ENCODE results near the gene ALLC.

ALLC gene

GRCh38 chr2:3718679-3719078 is 60.7 kb downstream of the ALLC start:
- no peak for TF ChIP-seq RAD21 (IDR thresholded peaks at IDR 0.05; ENCODE audit: low read depth)

DNA sequence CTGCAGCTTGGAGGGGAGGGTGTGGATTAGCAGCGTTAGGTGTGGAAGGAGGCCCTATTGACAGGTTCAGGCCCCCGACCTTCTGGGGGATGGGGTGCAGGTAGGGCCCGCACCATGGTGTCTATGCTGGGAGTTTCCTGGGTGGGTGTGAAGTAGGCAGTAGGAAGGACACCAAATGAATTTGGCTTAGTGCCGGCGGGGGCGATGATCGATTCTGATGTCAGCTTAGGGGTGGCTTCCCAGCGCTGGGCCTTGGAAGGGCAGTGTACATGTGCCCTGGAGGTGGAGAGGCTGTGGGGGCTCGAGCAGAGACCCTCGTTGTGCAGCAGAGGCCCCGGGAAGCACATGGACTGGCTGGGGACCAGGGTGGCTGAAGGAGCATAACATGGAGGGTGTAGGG is 67.0 kb downstream of the ALLC start:
- TF ChIP-seq EP300 (IDR thresholded peaks at IDR 0.05; ENCODE audit: borderline replicate concordance) (no peak), TEAD4 (IDR thresholded peaks at IDR 0.05) (no peak), ZBTB7A (IDR thresholded peaks at IDR 0.05; ENCODE audit: low read depth) (no peak), RAD21 (IDR thresholded peaks at IDR 0.05; ENCODE audit: low read depth) (no peak), TCF12 (IDR thresholded peaks at IDR 0.05; ENCODE audit: low read depth) (no peak), EGR1 (IDR thresholded peaks at IDR 0.05) (no peak), CREB1 (IDR thresholded peaks at IDR 0.05; ENCODE audit: low read depth) (no peak), TAF1 (IDR thresholded peaks at IDR 0.05; ENCODE audit: low read depth) (no peak), CEBPB (IDR thresholded peaks at IDR 0.05) (no peak), USF1 (IDR thresholded peaks at IDR 0.05) (no peak), NFIC (IDR thresholded peaks at IDR 0.05) (no peak), YY1 (IDR thresholded peaks at IDR 0.05; ENCODE audit: low read depth) (no peak), FOXM1 (IDR thresholded peaks at IDR 0.05; ENCODE audit: borderline replicate concordance, low read depth) (no peak)
- TF ChIP-seq, protein P1, sequence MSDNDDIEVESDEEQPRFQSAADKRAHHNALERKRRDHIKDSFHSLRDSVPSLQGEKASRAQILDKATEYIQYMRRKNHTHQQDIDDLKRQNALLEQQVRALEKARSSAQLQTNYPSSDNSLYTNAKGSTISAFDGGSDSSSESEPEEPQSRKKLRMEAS (IDR thresholded peaks at IDR 0.05), result no peak
- TF ChIP-seq, protein P2, sequence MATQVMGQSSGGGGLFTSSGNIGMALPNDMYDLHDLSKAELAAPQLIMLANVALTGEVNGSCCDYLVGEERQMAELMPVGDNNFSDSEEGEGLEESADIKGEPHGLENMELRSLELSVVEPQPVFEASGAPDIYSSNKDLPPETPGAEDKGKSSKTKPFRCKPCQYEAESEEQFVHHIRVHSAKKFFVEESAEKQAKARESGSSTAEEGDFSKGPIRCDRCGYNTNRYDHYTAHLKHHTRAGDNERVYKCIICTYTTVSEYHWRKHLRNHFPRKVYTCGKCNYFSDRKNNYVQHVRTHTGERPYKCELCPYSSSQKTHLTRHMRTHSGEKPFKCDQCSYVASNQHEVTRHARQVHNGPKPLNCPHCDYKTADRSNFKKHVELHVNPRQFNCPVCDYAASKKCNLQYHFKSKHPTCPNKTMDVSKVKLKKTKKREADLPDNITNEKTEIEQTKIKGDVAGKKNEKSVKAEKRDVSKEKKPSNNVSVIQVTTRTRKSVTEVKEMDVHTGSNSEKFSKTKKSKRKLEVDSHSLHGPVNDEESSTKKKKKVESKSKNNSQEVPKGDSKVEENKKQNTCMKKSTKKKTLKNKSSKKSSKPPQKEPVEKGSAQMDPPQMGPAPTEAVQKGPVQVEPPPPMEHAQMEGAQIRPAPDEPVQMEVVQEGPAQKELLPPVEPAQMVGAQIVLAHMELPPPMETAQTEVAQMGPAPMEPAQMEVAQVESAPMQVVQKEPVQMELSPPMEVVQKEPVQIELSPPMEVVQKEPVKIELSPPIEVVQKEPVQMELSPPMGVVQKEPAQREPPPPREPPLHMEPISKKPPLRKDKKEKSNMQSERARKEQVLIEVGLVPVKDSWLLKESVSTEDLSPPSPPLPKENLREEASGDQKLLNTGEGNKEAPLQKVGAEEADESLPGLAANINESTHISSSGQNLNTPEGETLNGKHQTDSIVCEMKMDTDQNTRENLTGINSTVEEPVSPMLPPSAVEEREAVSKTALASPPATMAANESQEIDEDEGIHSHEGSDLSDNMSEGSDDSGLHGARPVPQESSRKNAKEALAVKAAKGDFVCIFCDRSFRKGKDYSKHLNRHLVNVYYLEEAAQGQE (IDR thresholded peaks at IDR 0.05; ENCODE audit: low read depth), result no peak

- TF ChIP-seq EP300 (IDR thresholded peaks at IDR 0.05; ENCODE audit: borderline replicate concordance) (no peak), CREB1 (IDR thresholded peaks at IDR 0.05; ENCODE audit: low read depth) (no peak)
- TF ChIP-seq, protein P1 (IDR thresholded peaks at IDR 0.05), result no peak
Observed at GRCh38 chr2:3725458-3726250, 67.7 kb downstream of the ALLC start.

- TF ChIP-seq CREB1 (IDR thresholded peaks at IDR 0.05; ENCODE audit: low read depth), result no peak
- TF ChIP-seq RAD21 (IDR thresholded peaks at IDR 0.05; ENCODE audit: low read depth), result no peak
- TF ChIP-seq EGR1 (IDR thresholded peaks at IDR 0.05), result no peak
- no peak for TF ChIP-seq USF1 (IDR thresholded peaks at IDR 0.05)
- TF ChIP-seq, protein P2 (IDR thresholded peaks at IDR 0.05; ENCODE audit: low read depth), result no peak
- TF ChIP-seq TCF12 (IDR thresholded peaks at IDR 0.05; ENCODE audit: low read depth), result no peak
- TF ChIP-seq TEAD4 (IDR thresholded peaks at IDR 0.05), result no peak
- no peak for TF ChIP-seq NFIC (IDR thresholded peaks at IDR 0.05)
- no peak for TF ChIP-seq EP300 (IDR thresholded peaks at IDR 0.05; ENCODE audit: borderline replicate concordance)
- no peak for TF ChIP-seq CEBPB (IDR thresholded peaks at IDR 0.05)
- no peak for TF ChIP-seq FOXM1 (IDR thresholded peaks at IDR 0.05; ENCODE audit: borderline replicate concordance, low read depth)
- no peak for TF ChIP-seq TAF1 (IDR thresholded peaks at IDR 0.05; ENCODE audit: low read depth)
- no peak for TF ChIP-seq ZBTB7A (IDR thresholded peaks at IDR 0.05; ENCODE audit: low read depth)
Observed at GRCh38 chr2:3726511-3726910, 68.5 kb downstream of the ALLC start.

- TF ChIP-seq FOXM1 (IDR thresholded peaks at IDR 0.05; ENCODE audit: borderline replicate concordance, low read depth) (no peak), TCF12 (IDR thresholded peaks at IDR 0.05; ENCODE audit: low read depth) (no peak), CREB1 (IDR thresholded peaks at IDR 0.05; ENCODE audit: low read depth) (no peak), NFIC (IDR thresholded peaks at IDR 0.05) (no peak), TAF1 (IDR thresholded peaks at IDR 0.05; ENCODE audit: low read depth) (no peak), TEAD4 (IDR thresholded peaks at IDR 0.05) (no peak), YY1 (IDR thresholded peaks at IDR 0.05; ENCODE audit: low read depth) (no peak), EP300 (IDR thresholded peaks at IDR 0.05; ENCODE audit: borderline replicate concordance) (no peak), USF1 (IDR thresholded peaks at IDR 0.05) (no peak), EGR1 (IDR thresholded peaks at IDR 0.05) (no peak), CEBPB (IDR thresholded peaks at IDR 0.05) (no peak), RAD21 (IDR thresholded peaks at IDR 0.05; ENCODE audit: low read depth) (no peak), ZBTB7A (IDR thresholded peaks at IDR 0.05; ENCODE audit: low read depth) (no peak)
- TF ChIP-seq, protein P2 (IDR thresholded peaks at IDR 0.05; ENCODE audit: low read depth), result no peak
- TF ChIP-seq, protein P1 (IDR thresholded peaks at IDR 0.05), result no peak
Observed at GRCh38 chr2:3727397-3728045, 69.5 kb downstream of the ALLC start.

Data from Ishikawa (cell line).